Measurements from ENCODE around the gene TBP. TPM values are rescaled to one million over a fixed set of nuclear protein-coding genes. Genes with fewer than 3 reads are reported as not detected.

TBP gene
- total RNA-seq, 2 experiments from 2014 or later, result 19.1 to 19.6 TPM

DNA sequence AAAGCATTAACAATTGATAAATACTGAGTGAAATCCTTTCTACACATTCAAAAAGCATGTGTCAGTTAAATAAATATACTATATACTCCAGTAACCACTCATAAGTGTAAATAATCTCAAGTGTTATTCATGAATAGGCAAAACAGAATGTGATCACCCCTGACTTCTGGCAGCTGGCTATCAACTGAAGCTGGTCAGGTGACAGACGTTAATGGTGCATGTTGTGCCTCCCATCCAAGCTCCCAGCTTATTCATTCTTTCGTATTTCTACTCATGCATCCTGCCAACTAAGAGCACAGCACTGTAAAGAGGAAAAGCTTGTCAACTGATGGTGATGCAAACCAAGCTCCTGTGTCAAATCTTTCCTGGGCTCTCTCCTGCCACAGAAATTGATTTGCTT lies 8.8 kb upstream of the TBP start:
- H3K36me3 Mint-ChIP-seq (ENCODE audit: low read depth), result peaks cover 80% of the 10 kb centered on the region
- H3K27me3 Mint-ChIP-seq, result no peaks in the 10 kb centered on the region
- POLR2A ChIA-PET, result no interaction called here
- no peak for DNase-seq
- peaks cover 36% of the 10 kb centered on the region for H3K4me1 Mint-ChIP-seq
- no peaks in the 10 kb centered on the region for H3K9me3 Mint-ChIP-seq
- no peak overlapping the region for H3K4me3 Mint-ChIP-seq
- H3K27ac Mint-ChIP-seq, result no peak overlapping the region
- CTCF ChIA-PET, result interaction anchor here (1.6 kb wide), 1 partner anchor 28 kb away, joined by 3 read pairs; no protein-coding TSS in a partner anchor

DNA sequence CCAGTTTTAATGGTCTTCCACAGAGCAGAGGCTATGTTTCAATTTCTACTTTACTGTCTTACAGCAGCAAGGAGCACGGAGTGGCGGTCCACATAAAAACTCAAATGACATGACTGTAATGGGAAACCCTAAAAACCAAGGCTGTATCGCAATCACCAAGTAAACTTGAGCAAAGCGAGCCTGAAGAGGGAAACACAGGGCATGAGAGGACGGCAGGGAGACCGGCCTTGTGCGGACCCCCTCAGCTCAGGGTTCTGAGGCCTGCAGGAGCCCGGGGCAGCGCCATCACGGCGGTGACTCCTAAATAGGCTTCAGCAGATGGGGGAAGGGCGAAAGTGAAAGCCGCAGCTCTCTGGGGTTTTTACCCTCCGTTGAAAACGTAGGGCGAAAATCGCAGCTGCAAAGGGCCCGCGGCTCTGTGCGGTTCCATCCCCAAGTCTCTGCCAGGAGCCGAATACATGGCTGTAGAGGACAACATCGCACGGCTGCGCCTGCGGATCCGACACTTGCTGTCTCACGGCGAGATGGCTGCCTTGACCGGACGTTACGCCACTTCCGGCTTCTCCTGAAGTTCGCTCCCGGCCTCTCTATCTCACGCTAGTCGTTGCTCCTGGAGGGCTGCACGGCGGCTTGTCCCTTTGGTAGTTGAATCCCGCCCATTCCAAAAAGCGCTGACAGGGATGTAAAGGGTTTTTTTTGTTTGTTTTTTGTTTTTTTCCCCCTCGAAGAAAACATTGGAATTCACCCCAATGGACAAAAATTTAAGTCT lies 1.2 kb upstream of the TBP start, which contains the start of gene PSMB1:
Gene PSMB1 (minus strand): TSS at position 543 of the 769 bp plus-strand sequence. CDS start 65 bp downstream, at position 478.
- peak; percentile 84 for DNase-seq
- peaks cover 43% of the 10 kb centered on the region for H3K4me1 Mint-ChIP-seq
- H3K36me3 Mint-ChIP-seq (ENCODE audit: low read depth), result peaks cover 30% of the 10 kb centered on the region
- no peak within 1 kb of the TSS for H3K4me3 Mint-ChIP-seq
- ChIA-PET POLR2A (interaction anchor here (0.7 to 5.5 kb wide), 18 partner anchors 9 to 850 kb away, joined by 3 to 75 read pairs (median 4); partner anchors contain the start of genes C6orf120, DYNLT2, ERMARD and PDCD2), CTCF (interaction anchor here (0.5 to 1.8 kb wide), 7 partner anchors 11 to 801 kb away, joined by 3 to 19 read pairs (median 3); partner anchors contain the start of genes DYNLT2, ERMARD and PDCD2)
- H3K27me3 Mint-ChIP-seq, result no peaks in the 10 kb centered on the region
- H3K27ac Mint-ChIP-seq, result no peak within 1 kb of the TSS
- no peaks in the 10 kb centered on the region for H3K9me3 Mint-ChIP-seq

DNA sequence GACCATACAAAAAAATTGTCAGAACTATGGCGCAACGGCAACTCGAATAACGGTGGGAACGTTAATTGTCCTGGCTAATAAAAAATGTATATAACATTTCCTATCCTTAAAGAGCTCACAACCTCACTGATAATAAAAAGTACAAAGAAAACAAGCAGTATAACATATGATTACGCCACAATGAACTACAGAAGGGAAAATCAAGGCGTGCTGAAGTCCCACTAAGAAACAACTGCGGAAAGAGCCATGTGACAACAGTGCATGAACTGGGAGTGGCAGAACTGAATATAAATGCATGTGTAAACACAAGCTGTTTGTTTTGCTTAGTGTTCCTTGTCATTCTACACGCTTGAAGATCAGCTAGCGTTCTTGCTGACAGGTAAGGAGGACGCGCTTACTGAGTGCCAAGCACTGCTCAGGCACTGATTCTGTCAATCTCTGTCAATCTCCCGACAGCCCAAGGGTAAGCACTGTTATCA lies 596 bp upstream of the TBP start:
- Mint-ChIP-seq H3K4me3 (no peak overlapping the region), H3K9me3 (no peaks in the 10 kb centered on the region), H3K27ac (no peak overlapping the region), H3K36me3 (ENCODE audit: low read depth) (peaks cover 27% of the 10 kb centered on the region), H3K4me1 (peaks cover 43% of the 10 kb centered on the region), H3K27me3 (no peaks in the 10 kb centered on the region)
- POLR2A ChIA-PET, result interaction anchor here (0.6 to 5.5 kb wide), 15 partner anchors 9 to 852 kb away, joined by 3 to 75 read pairs (median 4); partner anchors contain the start of genes C6orf120, DYNLT2, ERMARD and PDCD2
- DNase-seq, result no peak
- CTCF ChIA-PET, result interaction anchor here (0.5 to 1.8 kb wide), 3 partner anchors 22 to 31 kb away, joined by 3 to 19 read pairs (median 3); partner anchors contain the start of gene PDCD2

DNA sequence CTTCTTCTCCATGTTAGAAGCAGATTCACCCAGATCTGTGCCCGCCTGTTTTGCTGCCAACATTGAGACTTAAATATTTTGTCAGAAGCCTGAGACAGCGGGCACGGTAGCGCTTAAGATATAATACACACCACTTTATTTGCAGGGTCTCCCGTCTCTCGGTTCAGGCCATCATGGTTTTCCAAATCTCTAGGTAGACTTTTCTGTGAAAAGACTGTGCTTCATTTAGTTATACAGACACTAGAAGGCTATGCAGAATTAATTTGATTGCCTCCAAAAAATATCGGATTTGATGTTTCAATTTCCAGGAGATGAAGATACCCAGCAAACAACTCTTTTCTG lies 598 bp downstream of the TBP start:
- CTCF ChIA-PET, result interaction anchor here (1.8 kb wide), 1 partner anchor 24 kb away, joined by 3 read pairs; no protein-coding TSS in a partner anchor
- peaks cover 38% of the 10 kb centered on the region for H3K4me1 Mint-ChIP-seq
- POLR2A ChIA-PET, result interaction anchor here (1.0 to 5.5 kb wide), 5 partner anchors 25 to 832 kb away, joined by 4 to 75 read pairs (median 22); partner anchors contain the start of genes DYNLT2, ERMARD, PDCD2 and PHF10
- peaks cover 26% of the 10 kb centered on the region for H3K36me3 Mint-ChIP-seq (ENCODE audit: low read depth)
- DNase-seq, result no peak
- H3K9me3 Mint-ChIP-seq, result no peaks in the 10 kb centered on the region
- H3K4me3 Mint-ChIP-seq, result no peak overlapping the region
- no peak overlapping the region for H3K27ac Mint-ChIP-seq
- no peaks in the 10 kb centered on the region for H3K27me3 Mint-ChIP-seq

DNA sequence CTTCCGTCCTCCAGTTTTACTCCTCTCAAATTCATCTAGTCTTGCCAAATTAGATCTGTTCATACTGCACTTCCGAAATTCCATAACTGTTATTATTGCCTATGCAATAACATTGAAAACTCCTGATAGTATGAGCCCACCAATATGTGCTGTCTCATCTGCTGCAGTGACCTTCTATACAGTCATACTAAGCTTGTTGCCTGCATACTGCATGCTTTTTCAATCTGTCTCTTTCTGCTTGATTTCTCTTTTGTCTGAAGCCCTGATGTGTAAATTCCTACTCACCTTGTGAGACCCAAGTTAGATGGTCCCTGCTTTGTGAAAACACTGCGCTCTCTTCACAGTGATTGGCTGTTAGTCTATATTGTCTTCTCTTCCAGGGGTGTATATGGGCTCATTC lies 1.1 kb downstream of the TBP start:
- ChIA-PET POLR2A (interaction anchor here (1.0 to 5.5 kb wide), 3 partner anchors 24 to 803 kb away, joined by 4 to 75 read pairs (median 31); partner anchors contain the start of genes DYNLT2, ERMARD and PDCD2), CTCF (interaction anchor here (1.0 kb wide), 1 partner anchor 29 kb away, joined by 4 read pairs; no protein-coding TSS in a partner anchor)
- Mint-ChIP-seq H3K27me3 (no peaks in the 10 kb centered on the region), H3K4me3 (no peak overlapping the region), H3K27ac (no peak overlapping the region), H3K9me3 (no peaks in the 10 kb centered on the region), H3K36me3 (ENCODE audit: low read depth) (peaks cover 27% of the 10 kb centered on the region), H3K4me1 (peaks cover 33% of the 10 kb centered on the region)
- no peak for DNase-seq

DNA sequence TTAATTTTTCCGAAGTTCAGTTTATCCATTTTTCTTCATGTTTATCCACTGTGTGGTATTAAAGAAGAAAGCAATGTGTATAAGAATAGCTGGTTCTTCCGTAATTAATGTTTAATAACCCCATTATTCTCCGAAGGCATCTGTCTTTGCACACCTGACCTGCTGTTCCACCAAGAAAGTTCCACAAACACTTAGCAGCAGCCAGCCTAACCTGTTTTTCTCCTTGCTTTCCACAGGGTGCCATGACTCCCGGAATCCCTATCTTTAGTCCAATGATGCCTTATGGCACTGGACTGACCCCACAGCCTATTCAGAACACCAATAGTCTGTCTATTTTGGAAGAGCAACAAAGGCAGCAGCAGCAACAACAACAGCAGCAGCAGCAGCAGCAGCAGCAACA lies 7.4 kb downstream of the TBP start:
- no peak for DNase-seq
- Mint-ChIP-seq H3K36me3 (ENCODE audit: low read depth) (peaks cover 48% of the 10 kb centered on the region), H3K27ac (no peak overlapping the region), H3K4me3 (no peak overlapping the region), H3K9me3 (no peaks in the 10 kb centered on the region), H3K4me1 (peaks cover 15% of the 10 kb centered on the region), H3K27me3 (no peaks in the 10 kb centered on the region)
- ChIA-PET CTCF (interaction anchor here (0.8 kb wide), 1 partner anchor 12 kb away, joined by 3 read pairs; no protein-coding TSS in a partner anchor), POLR2A (no interaction called here)

DNA sequence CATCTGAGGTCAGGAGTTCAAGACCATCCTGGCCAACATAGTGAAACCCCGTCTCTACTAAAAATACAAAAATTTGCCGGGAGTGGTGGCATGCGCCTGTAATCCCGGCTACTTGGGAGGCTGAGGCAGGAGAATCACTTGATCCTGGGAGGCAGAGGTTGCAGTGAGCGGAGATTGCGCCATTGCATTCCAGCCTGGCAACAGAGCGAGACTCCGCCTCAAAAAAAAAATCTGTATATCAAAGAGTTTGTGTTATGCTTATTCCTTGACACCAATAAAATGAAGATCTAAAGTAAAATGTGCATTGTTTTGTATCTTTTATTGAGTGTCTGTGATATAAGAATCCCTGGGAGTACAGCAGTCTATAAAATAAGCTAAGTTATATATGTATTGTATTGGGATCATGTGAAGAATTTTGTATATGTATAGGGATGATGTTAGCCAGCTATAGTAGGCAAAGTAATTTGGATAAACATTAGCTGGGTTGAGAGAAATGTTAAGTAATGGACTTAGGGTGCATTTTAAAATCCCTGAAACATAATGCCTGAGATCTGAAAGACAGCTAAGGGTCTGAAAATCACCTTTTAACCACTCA lies 10.9 kb downstream of the TBP start:
- no peaks in the 10 kb centered on the region for H3K27me3 Mint-ChIP-seq
- ChIA-PET CTCF (interaction anchor here (1.0 kb wide), 1 partner anchor 10 kb away, joined by 3 read pairs; no protein-coding TSS in a partner anchor), POLR2A (interaction anchor here (0.9 to 1.8 kb wide), 2 partner anchors 15 to 19 kb away, joined by 3 to 8 read pairs; partner anchors contain the start of gene PDCD2)
- no peak overlapping the region for H3K4me3 Mint-ChIP-seq
- no peak overlapping the region for H3K27ac Mint-ChIP-seq
- no peaks in the 10 kb centered on the region for H3K4me1 Mint-ChIP-seq
- peaks cover 38% of the 10 kb centered on the region for H3K36me3 Mint-ChIP-seq (ENCODE audit: low read depth)
- no peak for DNase-seq
- no peaks in the 10 kb centered on the region for H3K9me3 Mint-ChIP-seq

DNA sequence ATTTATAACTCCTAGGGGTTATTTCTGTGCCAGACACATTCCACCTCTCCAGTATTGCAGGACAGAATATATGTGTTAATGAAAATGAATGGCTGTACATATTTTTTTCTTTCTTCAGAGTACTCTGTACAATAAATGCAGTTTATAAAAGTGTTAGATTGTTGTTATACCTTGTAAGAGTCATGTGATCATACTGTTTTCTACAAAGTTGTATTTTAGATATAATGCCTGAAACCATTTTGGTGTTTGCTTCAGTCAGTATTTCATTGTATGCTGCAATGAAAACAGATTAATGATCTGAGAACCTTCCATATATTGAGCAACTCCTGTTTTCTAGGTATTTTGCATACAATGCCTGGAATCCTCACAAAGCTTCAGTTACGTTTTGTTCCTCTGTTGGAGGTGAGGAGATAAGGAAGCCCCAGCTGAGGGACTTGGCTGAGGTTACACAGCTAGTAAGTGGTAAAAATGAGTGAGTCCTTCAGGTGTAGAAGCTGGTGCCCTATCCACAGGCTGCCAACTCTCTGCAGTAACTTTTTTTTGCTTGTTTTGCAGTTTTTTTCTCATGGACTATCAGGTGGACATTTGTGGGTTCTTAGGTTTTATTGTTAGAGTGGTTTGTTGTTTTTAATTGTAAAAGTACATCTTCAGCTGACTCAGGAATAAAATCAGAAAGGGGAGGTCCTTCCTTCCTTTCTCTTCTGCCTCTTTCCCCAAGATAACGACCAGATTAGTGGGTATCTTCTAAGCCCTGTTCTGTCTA lies 18.7 kb downstream of the TBP start:
- ChIA-PET POLR2A (interaction anchor here (1.2 to 2.7 kb wide), 2 partner anchors 11 to 21 kb away, joined by 6 to 12 read pairs; partner anchors contain the start of genes PDCD2 and PSMB1), CTCF (interaction anchor here (3.3 kb wide), 1 partner anchor 11 kb away, joined by 18 read pairs; the partner anchor contains the start of gene PDCD2)
- Mint-ChIP-seq H3K9me3 (no peaks in the 10 kb centered on the region), H3K27me3 (no peaks in the 10 kb centered on the region), H3K36me3 (ENCODE audit: low read depth) (peaks cover 44% of the 10 kb centered on the region), H3K27ac (no peak overlapping the region), H3K4me1 (peaks cover 5% of the 10 kb centered on the region), H3K4me3 (no peak overlapping the region)
- no peak for DNase-seq

DNA sequence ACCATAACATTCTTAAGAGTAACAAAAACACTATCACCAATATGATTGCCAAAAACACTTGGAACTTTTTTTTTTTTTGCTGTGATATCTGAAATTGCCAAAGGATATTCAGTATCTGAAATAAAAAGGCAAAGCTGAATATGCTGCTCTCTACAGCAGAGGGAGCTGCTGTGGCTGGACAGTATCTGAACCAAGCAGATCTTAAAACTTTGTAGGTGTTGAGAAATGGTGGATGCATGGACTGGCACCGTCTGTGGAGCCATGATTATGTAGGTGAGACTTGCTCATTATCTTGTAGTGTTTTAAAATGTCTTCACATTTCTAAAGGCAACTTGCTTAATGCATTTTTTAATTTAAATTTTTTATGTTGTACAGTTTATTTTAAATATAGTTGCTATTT lies 21.1 kb downstream of the TBP start:
- no peak overlapping the region for H3K4me3 Mint-ChIP-seq
- peaks cover 5% of the 10 kb centered on the region for H3K4me1 Mint-ChIP-seq
- no peak overlapping the region for H3K27ac Mint-ChIP-seq
- no peak for DNase-seq
- no peaks in the 10 kb centered on the region for H3K27me3 Mint-ChIP-seq
- CTCF ChIA-PET, result interaction anchor here (0.6 to 3.3 kb wide), 3 partner anchors 9 to 182 kb away, joined by 3 to 18 read pairs (median 3); partner anchors contain the start of gene PDCD2
- peaks cover 56% of the 10 kb centered on the region for H3K36me3 Mint-ChIP-seq (ENCODE audit: low read depth)
- H3K9me3 Mint-ChIP-seq, result no peaks in the 10 kb centered on the region
- POLR2A ChIA-PET, result interaction anchor here (1.3 to 2.7 kb wide), 3 partner anchors 9 to 23 kb away, joined by 3 to 12 read pairs (median 11); partner anchors contain the start of genes PDCD2 and PSMB1

DNA sequence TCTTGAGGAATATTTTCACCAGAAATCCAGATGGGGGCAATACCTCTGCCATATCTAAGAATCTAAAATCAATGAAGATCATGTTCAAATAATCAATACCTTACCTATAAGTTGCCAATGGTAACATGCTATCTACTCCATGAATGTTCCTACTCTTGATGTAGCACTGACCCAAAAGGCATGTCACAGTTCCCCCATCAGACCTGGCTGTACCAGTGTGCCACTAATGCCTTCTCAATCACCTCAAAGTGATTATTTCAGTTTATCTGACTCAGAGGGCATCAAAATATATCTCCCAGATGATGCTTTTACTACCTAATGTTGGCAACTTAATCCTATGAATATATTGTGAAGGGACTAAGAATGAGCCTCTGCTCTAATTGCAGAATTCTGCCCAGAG lies 24.7 kb downstream of the TBP start:
- ChIA-PET POLR2A (interaction anchor here (1.6 to 1.7 kb wide), 2 partner anchors 24 to 27 kb away, joined by 4 to 7 read pairs; no protein-coding TSS in a partner anchor), CTCF (no interaction called here)
- DNase-seq, result no peak
- H3K4me3 Mint-ChIP-seq, result no peak overlapping the region
- peaks cover 66% of the 10 kb centered on the region for H3K36me3 Mint-ChIP-seq (ENCODE audit: low read depth)
- peaks cover 25% of the 10 kb centered on the region for H3K4me1 Mint-ChIP-seq
- no peaks in the 10 kb centered on the region for H3K9me3 Mint-ChIP-seq
- H3K27me3 Mint-ChIP-seq, result no peaks in the 10 kb centered on the region
- H3K27ac Mint-ChIP-seq, result no peak overlapping the region

DNA sequence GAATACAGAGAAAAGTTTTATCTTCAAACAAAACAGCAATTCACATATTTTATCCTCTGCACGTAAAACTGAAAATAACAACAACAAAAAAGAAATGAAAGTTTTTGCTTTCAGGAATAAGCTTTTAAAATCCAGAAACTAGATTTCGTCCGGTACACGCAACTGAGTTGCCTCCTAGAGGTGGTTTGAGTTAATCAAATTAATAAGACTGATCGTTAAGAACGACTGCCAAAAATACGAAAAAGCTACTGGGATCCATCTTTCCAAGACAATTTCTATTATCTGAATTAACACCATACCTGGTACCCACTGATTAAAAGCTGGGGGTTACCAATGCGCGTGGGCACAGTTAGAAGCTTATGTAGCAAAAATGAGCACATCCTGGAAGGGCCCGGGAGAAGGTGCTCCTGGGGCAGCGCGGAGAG lies 29.6 kb downstream of the TBP start:
- Mint-ChIP-seq H3K4me3 (peak overlapping the region; percentile 98), H3K27me3 (peaks cover 3% of the 10 kb centered on the region), H3K9me3 (no peaks in the 10 kb centered on the region), H3K27ac (peak overlapping the region; percentile 91), H3K4me1 (peaks cover 34% of the 10 kb centered on the region), H3K36me3 (ENCODE audit: low read depth) (peaks cover 49% of the 10 kb centered on the region)
- ChIA-PET CTCF (interaction anchor here (0.7 to 2.3 kb wide), 9 partner anchors 9 to 882 kb away, joined by 3 to 19 read pairs (median 4); partner anchors contain the start of genes C6orf120, PSMB1, TBP and WDR27), POLR2A (interaction anchor here (0.8 to 2.2 kb wide), 12 partner anchors 8 to 881 kb away, joined by 3 to 75 read pairs (median 7); partner anchors contain the start of genes C6orf120, DYNLT2, ERMARD and PSMB1)
- no peak for DNase-seq
